Measurements from ENCODE around the gene IQGAP2. TPM values are rescaled to one million over a fixed set of nuclear protein-coding genes. Genes with fewer than 3 reads are reported as not detected.

The IQGAP2 gene
- total RNA-seq, 1 donor from 2014 or later = 8.8 TPM

DNA sequence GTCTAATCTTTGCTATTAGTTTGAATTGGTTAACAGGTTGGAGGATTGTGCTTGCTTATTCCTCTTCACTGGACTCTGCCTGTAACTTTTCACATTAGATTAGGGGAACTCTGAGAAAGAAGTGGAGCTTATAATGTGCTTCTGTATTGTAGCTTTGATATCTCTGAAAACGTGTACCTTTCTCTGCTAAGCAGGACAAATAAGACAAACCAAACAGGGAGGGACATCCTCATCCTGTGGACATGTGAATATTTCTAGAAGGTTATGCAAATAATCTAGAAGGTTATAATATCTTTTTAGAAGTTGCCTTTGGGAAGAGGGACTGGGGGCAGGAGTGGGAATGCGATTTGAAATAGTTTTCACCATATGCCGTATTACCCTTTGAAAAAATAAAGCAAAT lies 11.7 kb downstream of the IQGAP2 start:
- H3K27me3 Mint-ChIP-seq (ENCODE audit: unreplicated experiment) = peaks cover 3% of the 10 kb centered on the region

DNA sequence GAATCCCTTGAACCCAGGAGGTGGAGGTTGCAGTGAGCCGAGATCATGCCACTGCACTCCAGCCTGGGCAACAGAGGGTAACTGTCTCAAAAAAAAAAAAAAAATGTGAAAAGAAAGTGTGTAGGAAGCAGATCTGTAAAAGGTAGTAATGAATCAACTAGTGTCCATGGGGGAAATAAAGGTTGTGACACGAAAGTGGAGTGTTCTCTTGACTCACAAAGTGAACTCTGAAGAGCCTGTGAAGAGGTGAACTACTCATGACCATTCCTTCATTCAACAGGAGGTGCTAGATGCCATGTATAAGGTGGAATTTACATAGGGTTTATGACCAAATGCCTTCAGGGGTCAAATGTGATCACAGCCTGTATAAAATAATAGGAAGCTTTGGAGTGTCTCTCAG lies 12.8 kb downstream of the IQGAP2 start:
- no peak overlapping the region for H3K4me3 Mint-ChIP-seq (ENCODE audit: unreplicated experiment)
- no peaks in the 10 kb centered on the region for H3K9me3 Mint-ChIP-seq (ENCODE audit: unreplicated experiment)
- no peaks in the 10 kb centered on the region for H3K36me3 Mint-ChIP-seq (ENCODE audit: unreplicated experiment)
- no peak for TF ChIP-seq CTCF (IDR thresholded peaks at IDR 0.05)
- no peak overlapping the region for H3K27ac Mint-ChIP-seq (ENCODE audit: unreplicated experiment)
- no peaks in the 10 kb centered on the region for H3K4me1 Mint-ChIP-seq (ENCODE audit: unreplicated experiment)
- H3K27me3 Mint-ChIP-seq (ENCODE audit: unreplicated experiment) = no peaks in the 10 kb centered on the region
- no peak for DNase-seq (ENCODE audit: extremely low spot score, unreplicated experiment)

More for the DNA sequence above, 11.7 kb downstream of the IQGAP2 start:
- no peak overlapping the region for H3K27ac Mint-ChIP-seq (ENCODE audit: unreplicated experiment)
- H3K4me3 Mint-ChIP-seq (ENCODE audit: unreplicated experiment) = no peak overlapping the region
- no peak for DNase-seq (ENCODE audit: extremely low spot score, unreplicated experiment)
- no peaks in the 10 kb centered on the region for H3K9me3 Mint-ChIP-seq (ENCODE audit: unreplicated experiment)
- H3K36me3 Mint-ChIP-seq (ENCODE audit: unreplicated experiment) = no peaks in the 10 kb centered on the region
- TF ChIP-seq CTCF (IDR thresholded peaks at IDR 0.05) = no peak
- H3K4me1 Mint-ChIP-seq (ENCODE audit: unreplicated experiment) = no peaks in the 10 kb centered on the region

GRCh38 chr5:76419597-76420298 lies 16.7 kb downstream of the IQGAP2 start:
- no peak overlapping the region for H3K27ac Mint-ChIP-seq (ENCODE audit: unreplicated experiment)
- peaks cover 11% of the 10 kb centered on the region for H3K4me1 Mint-ChIP-seq (ENCODE audit: unreplicated experiment)
- no peaks in the 10 kb centered on the region for H3K36me3 Mint-ChIP-seq (ENCODE audit: unreplicated experiment)
- H3K9me3 Mint-ChIP-seq (ENCODE audit: unreplicated experiment) = no peaks in the 10 kb centered on the region
- H3K4me3 Mint-ChIP-seq (ENCODE audit: unreplicated experiment) = no peak overlapping the region
- DNase-seq (ENCODE audit: extremely low spot score, unreplicated experiment) = no peak
- no peak for TF ChIP-seq CTCF (IDR thresholded peaks at IDR 0.05)
- no peaks in the 10 kb centered on the region for H3K27me3 Mint-ChIP-seq (ENCODE audit: unreplicated experiment)

GRCh38 chr5:76422227-76422626 lies 19.1 kb downstream of the IQGAP2 start:
- no peaks in the 10 kb centered on the region for H3K9me3 Mint-ChIP-seq (ENCODE audit: unreplicated experiment)
- no peak overlapping the region for H3K4me3 Mint-ChIP-seq (ENCODE audit: unreplicated experiment)
- no peak for DNase-seq (ENCODE audit: extremely low spot score, unreplicated experiment)
- H3K27me3 Mint-ChIP-seq (ENCODE audit: unreplicated experiment) = no peaks in the 10 kb centered on the region
- H3K4me1 Mint-ChIP-seq (ENCODE audit: unreplicated experiment) = peaks cover 19% of the 10 kb centered on the region
- H3K36me3 Mint-ChIP-seq (ENCODE audit: unreplicated experiment) = no peaks in the 10 kb centered on the region
- TF ChIP-seq CTCF (IDR thresholded peaks at IDR 0.05) = no peak
- H3K27ac Mint-ChIP-seq (ENCODE audit: unreplicated experiment) = no peak overlapping the region

GRCh38 chr5:76422742-76423141 lies 19.7 kb downstream of the IQGAP2 start:
- no peak for DNase-seq (ENCODE audit: extremely low spot score, unreplicated experiment)
- Mint-ChIP-seq H3K27ac (ENCODE audit: unreplicated experiment) (no peak overlapping the region), H3K9me3 (ENCODE audit: unreplicated experiment) (no peaks in the 10 kb centered on the region), H3K4me1 (ENCODE audit: unreplicated experiment) (peaks cover 19% of the 10 kb centered on the region), H3K27me3 (ENCODE audit: unreplicated experiment) (no peaks in the 10 kb centered on the region), H3K4me3 (ENCODE audit: unreplicated experiment) (no peak overlapping the region), H3K36me3 (ENCODE audit: unreplicated experiment) (no peaks in the 10 kb centered on the region)
- TF ChIP-seq CTCF (IDR thresholded peaks at IDR 0.05) = no peak
